ENCODE measurements around the gene OR7D2.

OR7D2 gene

GRCh38 chr19:9205501-9206113, 26.8 kb downstream of the OR7D2 start:
- peak; percentile 48 for DNase-seq (ENCODE audit: low read depth)

GRCh38 chr19:9219489-9219888, 40.7 kb downstream of the OR7D2 start, which contains the start of gene OR7D4:
OR7D4 (minus strand) TSS chr19:9219589; CDS start chr19:9214837, 4,752 bp downstream.
- DNase-seq (ENCODE audit: low read depth) = no peak

Data from activated gamma-delta T cell treated with anti-CD3 and anti-CD28 coated beads, Interleukin-2, amount 50 U/mL, for 16 hours (primary cell).